ENCODE results near the gene LPIN1.

LPIN1 gene

GRCh38 chr2:11805920-11806319, 59.5 kb downstream of the LPIN1 start:
- no peak overlapping the region for H3K27ac ChIP-seq (ENCODE audit: low read length)
- H2AFZ ChIP-seq (ENCODE audit: low read depth, low read length): no peak overlapping the region
- no peaks in the 10 kb centered on the region for H3K27me3 ChIP-seq (ENCODE audit: low read depth, low read length)
- TF ChIP-seq EZH2phosphoT487 (IDR thresholded peaks at IDR 0.05; ENCODE audit: low read depth): no peak
- TF ChIP-seq CTCF (IDR thresholded peaks at IDR 0.05; ENCODE audit: low read depth, low read length): no peak
- peaks cover 27% of the 10 kb centered on the region for H3K36me3 ChIP-seq (replicated peaks; ENCODE audit: low read depth, low read length)
- H3K9me3 ChIP-seq (ENCODE audit: insufficient read depth, low read length): no peaks in the 10 kb centered on the region
- no peaks in the 10 kb centered on the region for H3K4me1 ChIP-seq (ENCODE audit: low read length)
- H3K4me3 ChIP-seq (ENCODE audit: low read length): no peak overlapping the region
- H3K9ac ChIP-seq (ENCODE audit: low read length): no peak overlapping the region
- H3K79me2 ChIP-seq (ENCODE audit: low read length): no peaks in the 10 kb centered on the region
- H4K20me1 ChIP-seq (ENCODE audit: insufficient read depth, low read length): no peaks in the 10 kb centered on the region
- H3K4me2 ChIP-seq (ENCODE audit: low read length): no peak overlapping the region

DNA sequence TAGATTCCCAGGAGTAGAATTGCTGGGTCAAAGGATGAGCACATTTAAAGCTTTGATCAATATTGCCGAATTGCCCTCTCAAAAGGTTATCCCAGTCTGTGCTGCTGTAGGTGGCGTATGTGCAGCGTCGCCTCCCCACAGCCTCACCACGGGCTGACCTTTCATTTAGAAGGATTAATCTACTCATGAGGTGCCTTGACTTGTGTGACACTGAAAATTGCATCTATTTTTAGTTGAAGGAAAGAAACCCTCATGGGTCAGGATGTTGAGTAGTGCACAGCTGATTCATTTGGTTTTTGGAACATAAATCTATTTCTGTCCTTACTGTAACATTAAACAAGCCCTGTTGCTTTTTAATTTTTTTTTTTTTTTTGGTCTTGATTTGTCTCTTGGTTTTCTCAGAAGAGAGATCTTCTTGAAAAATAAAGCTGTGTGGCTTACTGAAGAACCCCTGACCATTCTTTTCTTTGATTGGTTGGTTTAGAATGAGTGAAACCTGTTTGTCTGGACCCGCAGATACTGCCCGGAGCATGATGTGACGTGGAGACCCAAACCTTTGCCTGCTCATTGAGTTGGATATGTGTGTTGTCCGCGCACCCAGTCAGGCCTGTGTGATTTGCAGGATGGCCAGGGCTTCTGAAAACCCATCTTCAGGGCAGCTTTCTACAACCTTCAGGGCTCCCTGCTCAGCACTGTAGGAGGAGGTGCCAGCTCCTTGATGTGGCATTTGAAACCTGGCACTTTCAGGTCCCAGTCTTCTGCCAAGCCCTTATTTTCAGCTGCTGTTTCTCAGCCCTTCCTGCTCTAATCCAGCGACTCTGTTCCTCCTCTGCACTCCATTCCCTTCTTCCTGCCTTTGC, 61.0 kb downstream of the LPIN1 start:
- Histone ChIP-seq H3K79me2 (ENCODE audit: low read length) (no peaks in the 10 kb centered on the region), H3K4me3 (ENCODE audit: low read length) (no peak overlapping the region), H3K4me2 (ENCODE audit: low read length) (no peak overlapping the region), H3K4me1 (ENCODE audit: low read length) (no peaks in the 10 kb centered on the region), H3K36me3 (replicated peaks; ENCODE audit: low read depth, low read length) (peaks cover 27% of the 10 kb centered on the region), H3K27me3 (ENCODE audit: low read depth, low read length) (no peaks in the 10 kb centered on the region), H2AFZ (ENCODE audit: low read depth, low read length) (no peak overlapping the region), H3K9me3 (ENCODE audit: insufficient read depth, low read length) (no peaks in the 10 kb centered on the region), H3K27ac (ENCODE audit: low read length) (no peak overlapping the region), H4K20me1 (ENCODE audit: insufficient read depth, low read length) (no peaks in the 10 kb centered on the region), H3K9ac (ENCODE audit: low read length) (no peak overlapping the region)
- TF ChIP-seq CTCF (IDR thresholded peaks at IDR 0.05; ENCODE audit: low read depth, low read length) (no peak), EZH2phosphoT487 (IDR thresholded peaks at IDR 0.05; ENCODE audit: low read depth) (no peak)

- Histone ChIP-seq H3K4me2 (ENCODE audit: low read length) (no peak overlapping the region), H4K20me1 (ENCODE audit: insufficient read depth, low read length) (no peaks in the 10 kb centered on the region), H3K9me3 (ENCODE audit: insufficient read depth, low read length) (no peaks in the 10 kb centered on the region), H3K4me1 (ENCODE audit: low read length) (no peaks in the 10 kb centered on the region), H2AFZ (ENCODE audit: low read depth, low read length) (no peak overlapping the region), H3K9ac (ENCODE audit: low read length) (no peak overlapping the region), H3K27ac (ENCODE audit: low read length) (no peak overlapping the region), H3K27me3 (ENCODE audit: low read depth, low read length) (no peaks in the 10 kb centered on the region), H3K36me3 (replicated peaks; ENCODE audit: low read depth, low read length) (peaks cover 27% of the 10 kb centered on the region), H3K4me3 (ENCODE audit: low read length) (no peak overlapping the region), H3K79me2 (ENCODE audit: low read length) (no peaks in the 10 kb centered on the region)
- TF ChIP-seq EZH2phosphoT487 (IDR thresholded peaks at IDR 0.05; ENCODE audit: low read depth): no peak
- no peak for TF ChIP-seq CTCF (IDR thresholded peaks at IDR 0.05; ENCODE audit: low read depth, low read length)
Observed at GRCh38 chr2:11808016-11808400, 61.6 kb downstream of the LPIN1 start.

DNA sequence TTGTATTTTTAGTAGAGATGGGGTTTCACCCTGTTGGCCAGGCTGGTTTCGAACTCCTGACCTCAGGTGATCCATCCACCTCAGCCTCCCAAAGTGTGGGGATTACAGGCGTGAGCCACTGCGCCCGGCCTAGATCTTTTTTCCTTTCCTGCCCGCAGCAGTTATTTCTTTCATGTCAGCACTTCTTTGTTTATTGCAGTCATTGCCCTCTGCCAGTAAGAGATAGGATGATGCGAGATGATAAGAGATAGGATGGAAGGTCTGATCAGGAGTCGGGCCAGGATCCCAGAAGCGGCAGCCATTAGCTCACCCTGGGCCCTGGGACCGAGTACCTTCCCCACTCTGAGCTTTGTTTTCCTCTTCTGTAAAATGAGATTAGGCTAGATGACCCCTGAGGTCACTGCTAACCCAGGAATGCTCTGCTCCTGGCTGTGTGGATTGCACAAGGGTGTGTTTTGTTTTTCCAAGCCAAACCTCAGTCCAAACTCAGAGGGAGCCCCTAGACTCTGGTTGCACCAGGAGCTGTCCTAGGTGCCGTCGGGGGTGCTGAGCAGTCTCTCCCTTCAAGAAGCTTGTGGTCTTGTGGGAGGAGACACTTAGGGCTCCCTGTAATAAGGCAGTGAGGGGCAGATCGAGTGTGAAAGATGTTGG, 63.3 kb downstream of the LPIN1 start:
- H3K36me3 ChIP-seq (replicated peaks; ENCODE audit: low read depth, low read length): peaks cover 17% of the 10 kb centered on the region
- no peaks in the 10 kb centered on the region for H3K27me3 ChIP-seq (ENCODE audit: low read depth, low read length)
- no peak overlapping the region for H3K9ac ChIP-seq (ENCODE audit: low read length)
- no peak overlapping the region for H3K4me3 ChIP-seq (ENCODE audit: low read length)
- TF ChIP-seq EZH2phosphoT487 (IDR thresholded peaks at IDR 0.05; ENCODE audit: low read depth) (no peak), CTCF (IDR thresholded peaks at IDR 0.05; ENCODE audit: low read depth, low read length) (no peak)
- no peaks in the 10 kb centered on the region for H3K79me2 ChIP-seq (ENCODE audit: low read length)
- H3K4me1 ChIP-seq (ENCODE audit: low read length): no peaks in the 10 kb centered on the region
- no peak overlapping the region for H2AFZ ChIP-seq (ENCODE audit: low read depth, low read length)
- no peak overlapping the region for H3K4me2 ChIP-seq (ENCODE audit: low read length)
- H3K9me3 ChIP-seq (ENCODE audit: insufficient read depth, low read length): no peaks in the 10 kb centered on the region
- no peak overlapping the region for H3K27ac ChIP-seq (ENCODE audit: low read length)
- no peaks in the 10 kb centered on the region for H4K20me1 ChIP-seq (ENCODE audit: insufficient read depth, low read length)

Data from OCI-LY3 (cell line).